Gastrocnemius medialis (tissue), 4 donors: ENCODE data around the gene CDR2. TPM values are rescaled to one million over a fixed set of nuclear protein-coding genes. Genes with fewer than 3 reads are reported as not detected.
"Not testable (repeated sequence)": the region's sequence is repeated elsewhere in the genome, so short reads cannot be mapped to it uniquely, and the experiment has no call there.

Source experiments
- ATAC-seq, 2 donors: fragments of 150-250 bp; one replicate each; pipeline ENCODE4 v1.9.1; 2016
- DNase-seq, 2 donors: peaks; one replicate each; pipeline ENCODE4 v3.0.0-alpha.2; 2019
- H3K27ac ChIP-seq, 4 donors: fragments of 200-600 bp; sonication (generic); 1 replicate in 1 of 4; 2 replicates in 3 of 4; pipeline ENCODE4 v1.5.1; 2016 to 2018; ENCODE audit warnings: mild to moderate bottlenecking in 2 of 4, moderate library complexity in 1 of 4
- H3K27me3 ChIP-seq, 3 donors: fragments of 200-600 bp; sonication (generic) in 2 of 3; 1 replicate in 1 of 3; 2 replicates in 2 of 3; pipeline versions ENCODE4 v1.5.1 to v1.6.0; 2016 to 2019; ENCODE audit warnings: mild to moderate bottlenecking in 1 of 3, moderate library complexity in 1 of 3
- H3K36me3 ChIP-seq, 2 donors: fragments of 200-600 bp; sonication (generic) in 1 of 2; one replicate each; pipeline ENCODE4 v1.5.1; 2017 to 2018
- H3K4me1 ChIP-seq, 2 donors: fragments of 200-600 bp; sonication (generic) in 1 of 2; one replicate each; pipeline ENCODE4 v1.5.1; 2016 to 2017; ENCODE audit warnings: mild to moderate bottlenecking in 2 of 2
- H3K4me3 ChIP-seq, 4 donors: fragments of 200-600 bp; sonication (generic) in 3 of 4; 1 replicate in 1 of 4; 2 replicates in 3 of 4; pipeline ENCODE4 v1.5.1; 2016 to 2019; ENCODE audit warnings: mild to moderate bottlenecking in 2 of 4
- H3K9me3 ChIP-seq, 3 donors: fragments of 200-600 bp; sonication (generic) in 2 of 3; 1 replicate in 1 of 3; 2 replicates in 2 of 3; pipeline ENCODE4 v1.5.1; 2016 to 2019
- CTCF ChIP-seq, 5 experiments: fragments of 450-650 bp in 3 of 5; fragments of 200-600 bp in 2 of 5; sonication (generic) in 2 of 5; IDR thresholded peaks in 4 of 5; conservative IDR thresholded peaks in 1 of 5; 1 replicate in 4 of 5; 2 replicates in 1 of 5; pipeline ENCODE4 v1.5.1; 2016 to 2019; ENCODE audit warnings: antibody characterized with exemption in 5 of 5, mild to moderate bottlenecking in 3 of 5, moderate library complexity in 3 of 5
- POLR2A ChIP-seq, 2 donors: fragments of 450-650 bp; IDR thresholded peaks; one replicate each; pipeline ENCODE4 v1.6.1; 2017; ENCODE audit warnings: antibody characterized with exemption in 2 of 2, mild to moderate bottlenecking in 2 of 2, moderate library complexity in 2 of 2
- in situ Hi-C, 4 donors: fragments of 200-750 bp; cut with MboI; loops; one replicate each; pipeline versions ENCODE4 v1.15.0 to v1.8.0; 2017; ENCODE audit warnings: low sequenced_read_pairs in 4 of 4
- intact Hi-C: fragments of 100-400 bp; cut with DNase I; formaldehyde crosslinking; loops from one replicate; pipeline ENCODE4 v1.15.1; 2023; ENCODE audit warnings: low total_unique reads
- total RNA-seq, 4 donors: library from RNA; depleted of rRNA; stranded (reverse); fragments of >200 nt; gene quantifications; one replicate each; pipeline versions ENCODE4 v1.1.0 to v1.2.3, GENCODE V29; 2016

CDR2 gene
- total RNA-seq, 4 donors from 2014 or later = 4.1 to 7.6 (median 7.3) TPM

- Histone ChIP-seq H3K9me3 (no peaks in the 10 kb centered on the region), H3K27me3 (no peaks in the 10 kb centered on the region), H3K4me1 (no peaks in the 10 kb centered on the region), H3K36me3 (peaks cover 0 to 19% of the 10 kb centered on the region in 2 donors), H3K27ac (no peak overlapping the region), H3K4me3 (no peak overlapping the region)
- TF ChIP-seq POLR2A (IDR thresholded peaks at IDR 0.05) (no peak), CTCF (IDR thresholded peaks at IDR 0.05 in 4 of 5, conservative IDR thresholded peaks at IDR 0.05 in 1 of 5) (no peak)
- in situ Hi-C loops = no loop called here
- ATAC-seq (no peak), DNase-seq (no peak)
- intact Hi-C loops = no loop called here
Measured at GRCh38 chr16:22352723-22353122, 21.7 kb downstream of the CDR2 start.

DNA sequence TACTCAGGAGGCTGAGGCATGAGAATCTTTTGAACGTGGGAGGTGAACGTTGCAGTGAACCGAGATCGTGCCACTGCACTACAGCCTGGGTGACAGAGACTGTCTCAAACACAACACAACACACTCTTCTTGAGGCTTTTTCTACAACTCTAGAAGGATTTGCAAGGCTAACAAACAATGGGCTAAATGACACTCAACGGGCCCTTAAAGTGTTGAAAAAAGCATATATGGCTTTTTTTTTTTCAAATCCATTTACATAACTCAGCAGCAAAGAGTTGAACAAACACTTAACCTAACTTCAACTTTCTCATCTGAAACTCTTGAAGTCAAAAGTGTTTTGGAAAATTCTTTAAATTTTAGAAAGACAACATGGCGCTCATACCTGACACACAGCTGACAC, 22.3 kb downstream of the CDR2 start:
- in situ Hi-C loops = no loop called here

GRCh38 chr16:22351017-22351416, 23.4 kb downstream of the CDR2 start:
- intact Hi-C loops, H3K9me3 ChIP-seq, in situ Hi-C loops, H3K4me3 ChIP-seq, DNase-seq, H3K27me3 ChIP-seq, ATAC-seq, H3K4me1 ChIP-seq, H3K27ac ChIP-seq: not testable (repeated sequence)
- H3K36me3 ChIP-seq = peaks cover 0 to 32% of the 10 kb centered on the region in 2 donors

More for the DNA sequence above, 22.3 kb downstream of the CDR2 start:
- DNase-seq (no peak), ATAC-seq (no peak)
- Histone ChIP-seq H3K27ac (no peak overlapping the region), H3K36me3 (peaks cover 0 to 24% of the 10 kb centered on the region in 2 donors), H3K9me3 (no peaks in the 10 kb centered on the region), H3K4me1 (no peaks in the 10 kb centered on the region), H3K4me3 (no peak overlapping the region), H3K27me3 (no peaks in the 10 kb centered on the region)
- intact Hi-C loops = no loop called here
- no peak for TF ChIP-seq POLR2A (IDR thresholded peaks at IDR 0.05)
- TF ChIP-seq CTCF (IDR thresholded peaks at IDR 0.05 in 4 of 5, conservative IDR thresholded peaks at IDR 0.05 in 1 of 5) = no peak

- Histone ChIP-seq H3K36me3 (peaks cover 0 to 32% of the 10 kb centered on the region in 2 donors), H3K4me1 (no peaks in the 10 kb centered on the region), H3K27ac (no peak overlapping the region), H3K27me3 (no peaks in the 10 kb centered on the region), H3K9me3 (no peaks in the 10 kb centered on the region), H3K4me3 (no peak overlapping the region)
- intact Hi-C loops (no loop called here), in situ Hi-C loops (loop anchor here in 1 of 4 donors (25.0 kb wide), 1 partner anchor 1161 kb away; no protein-coding TSS in a partner anchor)
- no peak for DNase-seq
- no peak for ATAC-seq
- TF ChIP-seq CTCF (IDR thresholded peaks at IDR 0.05 in 4 of 5, conservative IDR thresholded peaks at IDR 0.05 in 1 of 5) (no peak), POLR2A (IDR thresholded peaks at IDR 0.05) (no peak)
Measured at GRCh38 chr16:22348291-22348690, 26.1 kb downstream of the CDR2 start.

DNA sequence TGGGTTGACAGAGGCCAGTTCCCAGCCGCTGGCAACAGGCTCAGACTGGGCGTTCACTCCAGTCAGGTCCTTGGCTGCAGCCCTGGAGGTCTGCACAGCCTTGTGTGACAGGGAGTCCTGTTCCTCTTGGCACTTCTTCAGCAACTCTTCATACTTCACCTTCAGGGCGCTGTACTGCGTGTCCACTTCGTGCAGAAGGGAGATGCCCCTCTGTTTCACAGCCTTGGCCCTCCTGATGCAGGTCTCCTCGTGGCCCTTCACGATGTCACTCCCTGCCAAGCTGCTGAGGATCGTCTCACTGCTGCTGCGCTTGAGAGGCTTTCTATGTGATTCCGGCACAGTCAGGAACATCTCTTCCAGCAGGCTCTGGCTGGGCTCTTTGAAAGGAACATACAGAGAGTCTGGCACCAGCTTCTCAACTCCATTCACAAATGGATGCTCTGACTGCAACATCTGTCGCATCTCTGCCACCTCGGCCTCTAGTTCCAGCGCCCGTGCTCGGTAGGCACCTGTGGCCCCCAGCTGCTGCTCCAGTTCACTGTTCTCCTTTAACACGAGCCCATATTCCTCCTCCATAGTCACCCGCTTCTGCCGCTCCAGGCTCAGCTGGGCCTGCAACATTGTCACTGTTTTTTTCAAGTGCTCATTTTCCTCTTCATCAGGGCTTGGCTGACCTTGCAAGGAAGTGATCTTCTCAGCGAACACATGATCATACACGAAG, 27.2 kb downstream of the CDR2 start:
- H3K27me3 ChIP-seq = no peaks in the 10 kb centered on the region
- ATAC-seq = peak in 1 of 2 donors; percentile 21
- intact Hi-C loops = no loop called here
- peaks cover 0 to 32% of the 10 kb centered on the region in 2 donors for H3K36me3 ChIP-seq
- no peaks in the 10 kb centered on the region for H3K9me3 ChIP-seq
- H3K4me1 ChIP-seq = no peaks in the 10 kb centered on the region
- no peak for DNase-seq
- TF ChIP-seq POLR2A (IDR thresholded peaks at IDR 0.05) (no peak), CTCF (IDR thresholded peaks at IDR 0.05 in 4 of 5, conservative IDR thresholded peaks at IDR 0.05 in 1 of 5) (no peak)
- in situ Hi-C loops = loop anchor here in 1 of 4 donors (25.0 kb wide), 1 partner anchor 1160 kb away; no protein-coding TSS in a partner anchor
- H3K27ac ChIP-seq = no peak overlapping the region
- no peak overlapping the region for H3K4me3 ChIP-seq
